B cell (primary cell): ENCODE measurements around the gene PTPN14. TPM values are rescaled to one million over a fixed set of nuclear protein-coding genes. Genes with fewer than 3 reads are reported as not detected.

Experiments
- ATAC-seq: fragments of 200-7000 bp; cut with Tn5 transposase; one replicate; pipeline ENCODE4 v1.10.0; 2021; ENCODE audit warnings: low read depth, mild to moderate bottlenecking, moderate number of reproducible peaks, moderate library complexity
- CTCF ChIA-PET: fragments of 350-600 bp; sonication (Branson Sonifier 250); formaldehyde crosslinking; loops from one replicate; lab custom pipeline; 2021; ENCODE audit warnings: antibody characterized with exemption, inconsistent platforms; lab: Charles Lee
- POLR2A ChIA-PET: fragments of 350-600 bp; sonication (Branson Sonifier 250); formaldehyde crosslinking; loops from one replicate; lab custom pipeline; 2021; ENCODE audit warnings: antibody characterized with exemption; lab: Charles Lee
- DNase-seq: peaks from one replicate; pipeline ENCODE4 v3.0.0; 2013
- H2AFZ ChIP-seq: 2 replicates; pipeline ENCODE4 v1.6.1; 2012; ENCODE audit warnings: mild to moderate bottlenecking, low read depth, low read length; ENCODE audit not compliant: insufficient read depth, poor library complexity, severe bottlenecking
- H3K27ac ChIP-seq, 2 donors: 1 replicate in 1 of 2; 2 replicates in 1 of 2; pipeline ENCODE4 v1.5.1; 2012 to 2013; ENCODE audit warnings: low read length in 2 of 2, mild to moderate bottlenecking in 2 of 2, moderate library complexity in 1 of 2
- H3K27me3 ChIP-seq, 4 experiments: fragments of 200-600 bp in 1 of 4; sonication (generic) in 1 of 4; replicated peaks in 1 of 4; 1 replicate in 2 of 4; 2 replicates in 2 of 4; pipeline versions ENCODE4 v1.6.1 to v1.7.0; 2013 to 2016; ENCODE audit warnings: low read length in 3 of 4, mild to moderate bottlenecking in 2 of 4, mixed read lengths in 1 of 4, moderate library complexity in 1 of 4; ENCODE audit not compliant: insufficient read depth in 4 of 4, control insufficient read depth in 3 of 4; ENCODE audit errors: control extremely low read depth in 1 of 4
- H3K36me3 ChIP-seq, 2 experiments: replicated peaks in 1 of 2; 1 replicate in 1 of 2; 2 replicates in 1 of 2; pipeline versions ENCODE4 v1.6.1 to v1.7.1; 2013; ENCODE audit warnings: low read length in 1 of 2; ENCODE audit not compliant: insufficient read depth in 2 of 2, control insufficient read depth in 1 of 2; ENCODE audit errors: control extremely low read depth in 1 of 2, extremely low read depth in 1 of 2
- H3K4me1 ChIP-seq, 2 donors: fragments of 200-600 bp in 1 of 2; sonication (generic) in 1 of 2; 1 replicate in 1 of 2; 2 replicates in 1 of 2; pipeline versions ENCODE4 v1.5.1 to v1.6.1; 2013 to 2017; ENCODE audit warnings: low read length in 2 of 2; ENCODE audit not compliant: control insufficient read depth in 2 of 2, insufficient read depth in 2 of 2
- H3K4me2 ChIP-seq: replicated peaks from 2 replicates; pipeline ENCODE3; 2012; ENCODE audit warnings: mild to moderate bottlenecking, low read depth, low read length; ENCODE audit not compliant: poor library complexity, severe bottlenecking
- H3K4me3 ChIP-seq, 5 experiments: fragments of 200-600 bp in 1 of 5; sonication (generic) in 1 of 5; 1 replicate in 3 of 5; 2 replicates in 2 of 5; pipeline versions ENCODE4 v1.5.1 to v1.7.0; 2011 to 2016; ENCODE audit warnings: low read length in 4 of 5, mild to moderate bottlenecking in 4 of 5, low read depth in 2 of 5, control low read depth in 1 of 5, moderate library complexity in 1 of 5; ENCODE audit not compliant: insufficient read depth in 1 of 5; ENCODE audit errors: control extremely low read depth in 1 of 5, extremely low read depth in 1 of 5
- H3K79me2 ChIP-seq: fragments of 200-600 bp; sonication (generic); one replicate; pipeline ENCODE4 v1.6.0; 2016; ENCODE audit warnings: low read length; ENCODE audit not compliant: control insufficient read depth, insufficient read depth
- H3K9ac ChIP-seq: fragments of 200-600 bp; sonication (generic); 2 replicates; pipeline ENCODE4 v1.6.1; 2017; ENCODE audit warnings: mild to moderate bottlenecking, low read length, moderate library complexity
- H3K9me3 ChIP-seq, 3 donors: one replicate each; pipeline versions ENCODE4 v1.6.1 to v1.7.1; 2013; ENCODE audit warnings: low read length in 2 of 3; ENCODE audit not compliant: control insufficient read depth in 2 of 3, insufficient read depth in 1 of 3; ENCODE audit errors: control extremely low read depth in 1 of 3
- H4K20me1 ChIP-seq: 2 replicates; pipeline ENCODE4 v1.6.0; 2012; ENCODE audit warnings: mild to moderate bottlenecking, low read length; ENCODE audit not compliant: insufficient read depth, control insufficient read depth, poor library complexity, severe bottlenecking
- H3K27ac Mint-ChIP-seq: one replicate; pipeline ENCODE4 v1.8.0; 2021; ENCODE audit warnings: mixed read lengths
- H3K27me3 Mint-ChIP-seq: one replicate; pipeline ENCODE4 v1.8.0; 2021; ENCODE audit warnings: mixed read lengths
- H3K4me1 Mint-ChIP-seq: one replicate; pipeline ENCODE4 v1.8.0; 2021; ENCODE audit warnings: mixed read lengths
- H3K4me3 Mint-ChIP-seq: one replicate; pipeline ENCODE4 v1.8.0; 2021; ENCODE audit warnings: mixed read lengths
- H3K9me3 Mint-ChIP-seq: one replicate; pipeline ENCODE4 v1.8.0; 2022; ENCODE audit warnings: mixed read lengths; ENCODE audit not compliant: insufficient read depth
- EZH2 ChIP-seq: IDR thresholded peaks from 2 replicates; pipeline ENCODE4 v1.6.1; 2012; ENCODE audit warnings: borderline replicate concordance, low read depth, mild to moderate bottlenecking, moderate library complexity, low read length; ENCODE audit not compliant: insufficient read depth, poor library complexity, severe bottlenecking
- WGBS: methylation state at CpG from one replicate; pipeline ENCODE4 v1.1.5; 2013; ENCODE audit warnings: missing lambda C conversion rate; ENCODE audit not compliant: insufficient coverage; 5-methylcytosine and 5-hydroxymethylcytosine counted together
- intact Hi-C: fragments of 100-400 bp; cut with micrococcal nuclease; formaldehyde crosslinking; loops from one replicate; pipeline ENCODE4 v1.10.0; 2022
- polyA plus RNA-seq: library from polyadenylated mRNA; depleted of rRNA; stranded (reverse); fragments of >200 nt; gene quantifications from 2 replicates; pipeline ENCODE4 v1.2.3, GENCODE V29; 2012
- total RNA-seq, 2 donors: library from RNA; stranded (reverse); fragments of 120-200 nt in 1 of 2; gene quantifications; 1 replicate in 1 of 2; 2 replicates in 1 of 2; pipeline versions ENCODE4 v1.2.3 to v1.2.4, GENCODE V29; 2013 to 2022
- TF ChIP-seq, protein P1 (sequence below): fragments of 200-600 bp; IDR thresholded peaks from one replicate; pipeline ENCODE4 v1.8.0; 2022; ENCODE audit warnings: antibody characterized with exemption, mild to moderate bottlenecking

The PTPN14 gene
- total and polyA plus RNA-seq, 2 donors (not counting 1 experiment from before 2014, with no cell fraction given), result under 0.01 TPM; not detected in 1

GRCh38 chr1:214317734-214318133, 233.7 kb downstream of the PTPN14 start:
- Mint-ChIP-seq H3K9me3 (no peaks in the 10 kb centered on the region), H3K4me3 (no peak overlapping the region), H3K27ac (no peak overlapping the region), H3K4me1 (peaks cover 7% of the 10 kb centered on the region), H3K27me3 (no peaks in the 10 kb centered on the region)
- Histone ChIP-seq H3K36me3 (peaks cover 0 to 34% of the 10 kb centered on the region in 2 experiments), H3K79me2 (no peaks in the 10 kb centered on the region), H3K9ac (no peak overlapping the region), H3K27me3 (no peaks in the 10 kb centered on the region), H3K4me1 (peaks cover 0 to 2% of the 10 kb centered on the region in 2 donors), H2AFZ (no peak overlapping the region), H3K9me3 (no peaks in the 10 kb centered on the region), H3K27ac (no peak overlapping the region), H3K4me2 (no peak overlapping the region), H3K4me3 (no peak overlapping the region), H4K20me1 (no peaks in the 10 kb centered on the region)
- TF ChIP-seq, protein P1, sequence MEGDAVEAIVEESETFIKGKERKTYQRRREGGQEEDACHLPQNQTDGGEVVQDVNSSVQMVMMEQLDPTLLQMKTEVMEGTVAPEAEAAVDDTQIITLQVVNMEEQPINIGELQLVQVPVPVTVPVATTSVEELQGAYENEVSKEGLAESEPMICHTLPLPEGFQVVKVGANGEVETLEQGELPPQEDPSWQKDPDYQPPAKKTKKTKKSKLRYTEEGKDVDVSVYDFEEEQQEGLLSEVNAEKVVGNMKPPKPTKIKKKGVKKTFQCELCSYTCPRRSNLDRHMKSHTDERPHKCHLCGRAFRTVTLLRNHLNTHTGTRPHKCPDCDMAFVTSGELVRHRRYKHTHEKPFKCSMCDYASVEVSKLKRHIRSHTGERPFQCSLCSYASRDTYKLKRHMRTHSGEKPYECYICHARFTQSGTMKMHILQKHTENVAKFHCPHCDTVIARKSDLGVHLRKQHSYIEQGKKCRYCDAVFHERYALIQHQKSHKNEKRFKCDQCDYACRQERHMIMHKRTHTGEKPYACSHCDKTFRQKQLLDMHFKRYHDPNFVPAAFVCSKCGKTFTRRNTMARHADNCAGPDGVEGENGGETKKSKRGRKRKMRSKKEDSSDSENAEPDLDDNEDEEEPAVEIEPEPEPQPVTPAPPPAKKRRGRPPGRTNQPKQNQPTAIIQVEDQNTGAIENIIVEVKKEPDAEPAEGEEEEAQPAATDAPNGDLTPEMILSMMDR, result no peak
- no peak for TF ChIP-seq EZH2
- ChIA-PET CTCF (interaction anchor here (3.0 to 3.6 kb wide), 3 partner anchors 11 to 56 kb away, joined by 11 to 48 read pairs (median 27); no protein-coding TSS in a partner anchor), POLR2A (no interaction called here)
- intact Hi-C loops, result no loop called here
- DNase-seq (no peak), ATAC-seq (no peak)
- WGBS, result 96% methylated on average over 4 of the region's 5 CpGs

GRCh38 chr1:214317300-214317699, 234.1 kb downstream of the PTPN14 start:
- H3K36me3 ChIP-seq, result peaks cover 0 to 34% of the 10 kb centered on the region in 2 experiments
- Mint-ChIP-seq H3K27ac (no peak overlapping the region), H3K27me3 (no peaks in the 10 kb centered on the region), H3K4me1 (peaks cover 7% of the 10 kb centered on the region), H3K9me3 (no peaks in the 10 kb centered on the region), H3K4me3 (no peak overlapping the region)
- H3K27ac ChIP-seq, result no peak overlapping the region
- no peak overlapping the region for H3K9ac ChIP-seq
- no peaks in the 10 kb centered on the region for H4K20me1 ChIP-seq
- H3K9me3 ChIP-seq, result no peaks in the 10 kb centered on the region
- peaks cover 0 to 2% of the 10 kb centered on the region in 2 donors for H3K4me1 ChIP-seq
- intact Hi-C loops, result no loop called here
- no peaks in the 10 kb centered on the region for H3K27me3 ChIP-seq
- no peak for DNase-seq
- H3K4me3 ChIP-seq, result no peak overlapping the region
- TF ChIP-seq, protein P1, result no peak
- TF ChIP-seq EZH2, result no peak
- ATAC-seq, result no peak
- ChIA-PET POLR2A (no interaction called here), CTCF (interaction anchor here (1.1 to 3.6 kb wide), 4 partner anchors 11 to 59 kb away, joined by 3 to 48 read pairs (median 19); no protein-coding TSS in a partner anchor)
- H3K79me2 ChIP-seq, result no peaks in the 10 kb centered on the region
- WGBS, result no CpG with 5 or more reads among the region's 4 CpGs
- no peak overlapping the region for H2AFZ ChIP-seq
- H3K4me2 ChIP-seq, result no peak overlapping the region
